GM12874 (cell line): ENCODE data around the gene RFX6.

ENCODE experiments used
- CTCF ChIP-seq: IDR thresholded peaks from 2 replicates; pipeline ENCODE4 v1.5.1; 2011; ENCODE audit warnings: low read depth, mild to moderate bottlenecking, control low read depth, low read length, moderate library complexity; ENCODE audit not compliant: insufficient read depth

Gene RFX6

GRCh38 chr6:116847227-116847626 is 29.8 kb upstream of the RFX6 start:
- no peak for TF ChIP-seq CTCF

GRCh38 chr6:116858060-116858459 is 19.0 kb upstream of the RFX6 start:
- TF ChIP-seq CTCF: no peak

GRCh38 chr6:116859264-116859663 is 17.8 kb upstream of the RFX6 start:
- TF ChIP-seq CTCF: no peak

- no peak for TF ChIP-seq CTCF
Observed at GRCh38 chr6:116866281-116866871, 10.7 kb upstream of the RFX6 start.

GRCh38 chr6:116872771-116873170 is 4.3 kb upstream of the RFX6 start:
- TF ChIP-seq CTCF: no peak

GRCh38 chr6:116876107-116876506 is 935 bp upstream of the RFX6 start:
- TF ChIP-seq CTCF: no peak

- no peak for TF ChIP-seq CTCF
Observed at GRCh38 chr6:116877743-116878142, 701 bp downstream of the RFX6 start.
